ENCODE measurements around the gene IREB2.
A peak's percentile ranks its signal among the peaks of the same experiment; 100 is the strongest.
"Not testable (repeated sequence)": the region's sequence is repeated elsewhere in the genome, so short reads cannot be mapped to it uniquely, and the experiment has no call there.

IREB2 gene

GRCh38 chr15:78524230-78524629 is 86.2 kb downstream of the IREB2 start:
- no peak for DNase-seq (ENCODE audit: low read depth)
- no peak for TF ChIP-seq CTCF (IDR thresholded peaks at IDR 0.05; ENCODE audit: low read length, missing control alignments)
- H3K4me3 ChIP-seq (replicated peaks; ENCODE audit: low read depth, low read length) = no peak overlapping the region

GRCh38 chr15:78527325-78527724 is 89.3 kb downstream of the IREB2 start:
- no peak for DNase-seq (ENCODE audit: low read depth)
- TF ChIP-seq CTCF (IDR thresholded peaks at IDR 0.05; ENCODE audit: low read length, missing control alignments) = no peak

GRCh38 chr15:78533331-78533730 is 95.3 kb downstream of the IREB2 start:
- no peak for TF ChIP-seq CTCF (IDR thresholded peaks at IDR 0.05; ENCODE audit: low read length, missing control alignments)
- DNase-seq (ENCODE audit: low read depth) = no peak
- H3K4me3 ChIP-seq (replicated peaks; ENCODE audit: low read depth, low read length) = no peak overlapping the region

More at GRCh38 chr15:78527325-78527724, 89.3 kb downstream of the IREB2 start:
- no peak overlapping the region for H3K4me3 ChIP-seq (replicated peaks; ENCODE audit: low read depth, low read length)

- DNase-seq (ENCODE audit: low read depth) = no peak
- TF ChIP-seq CTCF (IDR thresholded peaks at IDR 0.05; ENCODE audit: low read length, missing control alignments) = no peak
Measured at GRCh38 chr15:78536134-78536533, 98.1 kb downstream of the IREB2 start.

GRCh38 chr15:78537266-78537905 is 99.4 kb downstream of the IREB2 start:
- no peak for DNase-seq (ENCODE audit: low read depth)
- no peak overlapping the region for H3K4me3 ChIP-seq (replicated peaks; ENCODE audit: low read depth, low read length)
- no peak for TF ChIP-seq CTCF (IDR thresholded peaks at IDR 0.05; ENCODE audit: low read length, missing control alignments)

More at GRCh38 chr15:78536134-78536533, 98.1 kb downstream of the IREB2 start:
- H3K4me3 ChIP-seq (replicated peaks; ENCODE audit: low read depth, low read length) = no peak overlapping the region

GRCh38 chr15:78538358-78538757 is 100.3 kb downstream of the IREB2 start:
- TF ChIP-seq CTCF (IDR thresholded peaks at IDR 0.05; ENCODE audit: low read length, missing control alignments) = no peak
- no peak overlapping the region for H3K4me3 ChIP-seq (replicated peaks; ENCODE audit: low read depth, low read length)
- no peak for DNase-seq (ENCODE audit: low read depth)

GRCh38 chr15:78539464-78540140 is 101.6 kb downstream of the IREB2 start:
- not testable (repeated sequence) for DNase-seq (ENCODE audit: low read depth)
- H3K4me3 ChIP-seq (replicated peaks; ENCODE audit: low read depth, low read length) = peak overlapping the region; percentile 94

Measured in fibroblast of pulmonary artery (primary cell).